ENCODE measurements around the gene EZR.

The EZR gene

GRCh38 chr6:158819213-158819976 lies at the start of gene EZR:
Gene EZR (minus strand): TSS chr6:158819368. CDS start chr6:158818093, 1,275 bp downstream.
- peak; percentile 94 for DNase-seq

GRCh38 chr6:158868122-158868480 lies 48.9 kb upstream of the EZR start:
- DNase-seq, result no peak

DNA sequence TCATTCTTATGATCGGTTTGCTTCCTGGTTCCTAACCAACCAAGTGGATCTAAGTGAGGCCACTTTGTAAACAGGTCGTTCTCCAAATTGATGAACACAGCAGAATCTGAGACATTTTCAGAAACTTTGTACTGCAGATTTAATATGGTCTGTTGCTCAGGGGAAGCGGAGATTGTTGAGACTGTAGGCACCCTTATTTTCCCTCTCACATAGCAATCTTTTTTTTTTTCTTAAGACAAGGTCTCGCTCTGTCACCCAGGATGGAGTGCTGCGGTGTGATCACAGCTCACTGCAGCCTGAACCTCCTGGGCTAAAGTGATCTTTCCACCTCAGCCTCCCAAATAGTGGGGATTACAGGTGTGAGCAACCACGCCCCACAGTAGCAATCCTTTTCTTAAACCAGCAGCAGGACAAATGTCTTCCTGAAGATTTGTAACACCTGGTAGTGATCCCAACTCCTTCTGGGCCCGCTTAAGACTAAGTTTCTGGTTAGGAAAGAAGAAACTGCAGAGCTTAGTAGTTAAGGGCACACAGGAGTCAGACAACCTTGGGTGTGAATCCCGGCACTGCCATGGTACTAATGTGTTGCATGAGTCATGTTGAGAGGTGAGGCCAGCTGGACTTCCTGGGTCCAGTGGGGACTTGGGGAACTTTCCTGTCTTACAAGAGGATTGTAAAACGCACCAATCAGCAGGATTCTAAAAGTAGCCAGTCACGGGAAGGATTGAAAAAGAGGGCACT lies 48.4 kb upstream of the EZR start:
- DNase-seq, result no peak

DNA sequence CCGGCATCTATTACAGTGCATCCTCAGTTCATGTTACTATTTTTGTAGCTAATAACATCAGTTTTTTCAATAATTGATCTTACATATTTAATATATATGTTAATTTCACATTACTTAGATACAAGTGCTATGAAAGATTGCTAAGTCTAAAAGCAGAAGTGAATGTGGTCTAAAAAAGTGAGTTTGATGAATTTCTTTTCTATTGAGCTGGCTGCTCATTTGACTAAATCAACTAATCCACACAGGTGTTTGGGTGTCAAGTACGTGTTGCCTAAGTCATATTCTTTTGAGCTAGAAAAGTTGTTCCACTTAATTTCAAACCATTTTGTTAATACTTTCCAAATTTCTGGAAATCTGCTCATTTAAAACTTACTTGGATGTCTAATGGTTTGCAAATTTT lies 46.6 kb upstream of the EZR start:
- DNase-seq, result no peak

DNA sequence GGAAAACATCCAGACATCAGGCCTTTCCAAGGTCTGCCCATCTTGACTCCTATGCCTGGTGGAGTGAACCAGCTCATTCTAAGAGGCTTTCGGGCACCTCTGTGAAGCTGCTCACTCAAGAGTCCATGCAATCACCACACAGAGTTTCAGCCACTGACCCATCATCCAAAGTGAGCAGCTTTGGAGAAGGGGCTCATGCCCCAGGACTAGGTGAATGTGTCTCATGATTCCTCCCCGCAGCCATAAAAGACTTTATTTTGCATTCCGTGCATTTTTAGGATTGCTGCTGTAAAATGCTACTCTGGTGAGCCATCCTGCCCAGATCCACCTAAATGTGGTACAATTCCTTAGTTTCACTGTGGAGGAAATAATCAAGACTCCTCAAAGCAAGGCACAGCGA lies 44.5 kb upstream of the EZR start:
- no peak for DNase-seq

GRCh38 chr6:158861686-158862381 lies 42.7 kb upstream of the EZR start:
- DNase-seq, result peak; percentile 37

GRCh38 chr6:158860279-158860865 lies 41.2 kb upstream of the EZR start:
- no peak for DNase-seq

DNA sequence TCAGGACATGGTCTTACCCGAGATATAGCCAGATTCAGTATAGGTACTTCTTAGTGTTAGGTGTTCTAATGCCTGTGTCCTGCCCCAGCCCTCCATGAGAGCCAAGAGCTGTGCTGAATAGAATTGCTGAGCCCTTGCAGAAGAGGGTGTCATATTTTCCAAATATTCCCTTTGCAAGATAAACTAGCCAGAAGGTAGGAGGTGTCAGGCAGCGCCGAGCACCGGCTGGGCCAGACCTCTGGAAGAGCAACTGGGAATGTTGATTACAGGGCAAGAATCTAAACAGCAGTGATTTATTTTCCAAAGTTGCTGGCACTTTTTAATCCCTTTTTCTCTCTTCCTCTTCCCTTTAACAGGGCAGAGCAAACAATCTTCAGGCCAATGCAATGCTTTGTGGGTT lies 37.1 kb upstream of the EZR start:
- DNase-seq, result no peak

- DNase-seq, result no peak
Measured at GRCh38 chr6:158854214-158855101, 35.3 kb upstream of the EZR start.

DNA sequence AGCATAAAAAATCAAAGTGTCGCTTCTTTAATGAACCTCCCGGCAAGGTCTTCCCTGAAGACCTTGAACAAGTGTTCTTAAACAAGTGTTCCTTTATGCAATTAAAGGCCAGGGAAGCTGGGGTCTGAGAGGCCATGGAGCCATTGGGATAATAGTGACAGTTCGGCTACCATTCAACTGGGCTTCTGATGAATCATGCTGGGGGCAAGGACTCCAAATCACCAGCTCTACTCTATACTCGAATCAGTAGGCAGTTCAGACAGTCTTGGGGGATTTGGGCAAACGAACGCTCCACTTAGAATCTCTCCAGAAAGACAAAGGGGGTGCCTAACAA lies 34.7 kb upstream of the EZR start:
- no peak for DNase-seq

GRCh38 chr6:158853072-158853879 lies 34.1 kb upstream of the EZR start:
- DNase-seq, result peak; percentile 95

- no peak for DNase-seq
Measured at GRCh38 chr6:158852312-158853071, 33.3 kb upstream of the EZR start.

- DNase-seq, result no peak
Measured at GRCh38 chr6:158850807-158851115, 31.6 kb upstream of the EZR start.

DNA sequence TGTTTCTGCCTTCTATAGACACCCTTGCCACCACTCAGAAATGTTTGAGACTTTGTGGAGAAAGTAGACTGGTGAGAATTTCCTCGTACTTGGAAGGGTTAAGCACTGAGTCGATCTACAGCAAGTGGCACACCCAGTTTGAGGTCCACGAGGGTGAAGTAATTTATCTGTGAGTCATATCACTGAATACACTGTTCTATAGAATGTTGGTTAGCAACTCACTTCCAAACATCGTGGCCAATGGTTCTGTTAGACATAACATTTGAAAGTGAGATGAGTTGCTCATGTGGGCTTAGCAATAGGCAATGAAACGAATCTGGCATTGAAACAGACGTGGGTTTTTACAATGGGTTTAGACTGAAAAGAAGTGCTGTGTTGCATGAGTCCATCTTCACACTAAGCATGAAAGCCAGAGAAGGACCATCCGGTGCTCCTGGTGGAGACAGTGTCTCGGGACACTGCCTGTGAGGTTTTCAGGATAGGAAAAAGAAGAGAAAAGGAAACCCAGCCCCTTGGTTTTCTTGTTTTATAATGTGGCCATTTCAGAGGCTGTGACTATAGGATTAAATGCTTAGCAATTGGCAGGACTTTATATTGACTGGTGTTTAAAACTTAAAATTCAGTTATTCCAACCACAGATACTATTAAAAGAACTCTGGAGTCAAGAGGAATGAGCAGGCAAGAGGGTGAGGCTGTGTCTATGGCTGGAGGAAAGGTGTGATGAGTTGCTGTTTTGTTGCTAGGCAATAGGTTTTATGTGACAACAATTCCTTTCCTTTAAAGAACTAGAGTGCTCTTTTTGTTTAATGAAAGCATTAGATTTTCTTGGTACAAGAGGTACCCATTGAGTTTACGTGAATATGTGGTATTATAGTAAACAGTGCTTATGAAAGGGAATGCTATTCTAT lies 31.0 kb upstream of the EZR start:
- peak; percentile 35 for DNase-seq

DNA sequence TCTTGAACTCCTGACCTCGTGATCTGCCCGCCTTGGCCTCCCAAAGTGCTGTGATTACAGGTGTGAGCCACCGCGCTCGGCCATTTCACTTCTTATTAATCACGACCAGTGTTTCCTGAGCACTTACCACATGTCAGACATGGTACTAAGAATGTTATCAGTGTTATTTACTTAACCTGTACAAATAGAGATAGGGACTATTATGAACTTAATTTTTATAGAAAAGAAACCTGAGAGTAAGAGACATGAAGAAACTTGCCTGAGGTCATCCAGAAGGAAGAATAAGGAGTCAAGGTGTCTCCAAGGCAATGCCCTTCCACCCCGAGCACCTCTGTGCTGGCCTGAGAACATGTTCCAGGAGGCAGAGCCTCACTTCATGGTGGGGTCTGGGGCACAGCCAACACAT lies 29.3 kb upstream of the EZR start:
- DNase-seq, result no peak

GRCh38 chr6:158847786-158848185 lies 28.6 kb upstream of the EZR start:
- no peak for DNase-seq

DNA sequence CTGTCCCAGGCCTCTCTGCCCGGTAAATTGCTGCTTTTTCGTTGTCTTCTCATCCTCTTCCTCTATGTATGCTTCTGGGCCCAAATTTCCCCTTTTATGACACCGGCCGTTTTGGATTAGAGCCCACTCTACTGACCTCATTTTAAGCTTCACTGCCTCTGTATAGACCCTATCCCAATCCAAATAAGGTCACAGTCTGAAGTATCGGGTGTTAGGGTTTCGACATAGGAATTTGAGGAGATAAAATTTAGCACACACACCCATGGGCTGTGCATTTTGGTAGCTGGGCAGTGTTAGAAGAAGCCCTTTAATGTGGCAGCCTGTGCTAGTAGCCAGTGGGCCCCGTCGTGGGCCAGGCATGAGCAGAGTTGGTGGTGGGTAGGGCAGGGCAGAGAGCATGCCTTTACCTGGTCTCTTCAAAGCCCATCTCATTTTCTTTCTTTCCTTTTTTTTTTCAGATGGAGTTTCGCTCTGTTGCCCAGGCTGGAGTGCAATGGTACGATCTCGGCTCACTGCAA lies 27.9 kb upstream of the EZR start:
- no peak for DNase-seq

GRCh38 chr6:158843751-158844683 lies 24.8 kb upstream of the EZR start:
- no peak for DNase-seq

- DNase-seq, result no peak
Measured at GRCh38 chr6:158841358-158841757, 22.2 kb upstream of the EZR start.

All from NCI-H69 (cell line).